ENCODE measurements around the gene CLC.

DNA sequence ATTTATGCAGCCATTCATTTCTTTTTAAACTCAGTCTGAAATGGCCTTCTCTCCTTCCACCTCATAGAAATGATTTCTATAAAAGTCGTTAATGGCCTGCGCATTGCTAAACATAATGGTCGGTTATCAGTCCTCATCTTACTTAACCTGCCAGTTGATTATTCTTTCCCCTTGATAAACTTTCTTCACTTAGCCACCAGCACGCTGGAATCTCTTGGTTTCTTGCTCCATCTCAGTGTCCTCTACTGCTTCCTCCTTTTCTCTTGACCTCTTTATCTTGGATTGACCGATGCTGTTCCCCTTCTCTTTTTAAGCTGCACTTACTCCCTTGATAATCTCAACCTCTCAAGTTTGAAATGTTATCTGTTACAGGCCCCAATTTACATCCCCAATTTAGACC, 12.2 kb upstream of the CLC start:
- TF ChIP-seq, protein P1, sequence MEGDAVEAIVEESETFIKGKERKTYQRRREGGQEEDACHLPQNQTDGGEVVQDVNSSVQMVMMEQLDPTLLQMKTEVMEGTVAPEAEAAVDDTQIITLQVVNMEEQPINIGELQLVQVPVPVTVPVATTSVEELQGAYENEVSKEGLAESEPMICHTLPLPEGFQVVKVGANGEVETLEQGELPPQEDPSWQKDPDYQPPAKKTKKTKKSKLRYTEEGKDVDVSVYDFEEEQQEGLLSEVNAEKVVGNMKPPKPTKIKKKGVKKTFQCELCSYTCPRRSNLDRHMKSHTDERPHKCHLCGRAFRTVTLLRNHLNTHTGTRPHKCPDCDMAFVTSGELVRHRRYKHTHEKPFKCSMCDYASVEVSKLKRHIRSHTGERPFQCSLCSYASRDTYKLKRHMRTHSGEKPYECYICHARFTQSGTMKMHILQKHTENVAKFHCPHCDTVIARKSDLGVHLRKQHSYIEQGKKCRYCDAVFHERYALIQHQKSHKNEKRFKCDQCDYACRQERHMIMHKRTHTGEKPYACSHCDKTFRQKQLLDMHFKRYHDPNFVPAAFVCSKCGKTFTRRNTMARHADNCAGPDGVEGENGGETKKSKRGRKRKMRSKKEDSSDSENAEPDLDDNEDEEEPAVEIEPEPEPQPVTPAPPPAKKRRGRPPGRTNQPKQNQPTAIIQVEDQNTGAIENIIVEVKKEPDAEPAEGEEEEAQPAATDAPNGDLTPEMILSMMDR (IDR thresholded peaks at IDR 0.05), result no peak
- no peak for TF ChIP-seq POLR2A (IDR thresholded peaks at IDR 0.05)
